ENCODE results near the gene SERPINB12. TPM values are rescaled to one million over a fixed set of nuclear protein-coding genes. Genes with fewer than 3 reads are reported as not detected.

Gene SERPINB12, protein sequence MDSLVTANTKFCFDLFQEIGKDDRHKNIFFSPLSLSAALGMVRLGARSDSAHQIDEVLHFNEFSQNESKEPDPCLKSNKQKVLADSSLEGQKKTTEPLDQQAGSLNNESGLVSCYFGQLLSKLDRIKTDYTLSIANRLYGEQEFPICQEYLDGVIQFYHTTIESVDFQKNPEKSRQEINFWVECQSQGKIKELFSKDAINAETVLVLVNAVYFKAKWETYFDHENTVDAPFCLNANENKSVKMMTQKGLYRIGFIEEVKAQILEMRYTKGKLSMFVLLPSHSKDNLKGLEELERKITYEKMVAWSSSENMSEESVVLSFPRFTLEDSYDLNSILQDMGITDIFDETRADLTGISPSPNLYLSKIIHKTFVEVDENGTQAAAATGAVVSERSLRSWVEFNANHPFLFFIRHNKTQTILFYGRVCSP
- not detected for total RNA-seq

DNA sequence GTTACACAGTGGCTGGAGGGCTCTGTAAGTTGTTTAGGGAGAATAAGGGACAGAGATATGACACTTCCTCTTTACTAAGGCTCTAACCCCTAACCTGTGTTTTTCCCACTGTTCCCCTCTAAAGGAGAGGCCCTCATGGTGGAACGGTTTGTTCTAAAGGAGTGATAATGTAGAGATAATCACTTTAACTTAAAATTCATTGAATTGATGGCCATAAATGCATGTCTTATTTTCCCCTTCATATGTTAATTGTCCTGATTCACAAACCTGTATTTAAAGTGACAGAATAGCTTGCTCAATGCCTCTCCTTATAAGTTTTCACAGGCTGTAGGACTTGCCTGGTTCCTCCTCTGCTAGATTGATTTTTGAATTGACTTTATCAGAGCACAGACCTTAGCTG lies at the start of gene SERPINB12:
SERPINB12 (plus strand) TSS at position 301 of the 400 bp plus-strand sequence. CDS start 13,791 bp downstream, outside the sequence.
- no peak for DNase-seq (ENCODE audit: low spot score)

DNA sequence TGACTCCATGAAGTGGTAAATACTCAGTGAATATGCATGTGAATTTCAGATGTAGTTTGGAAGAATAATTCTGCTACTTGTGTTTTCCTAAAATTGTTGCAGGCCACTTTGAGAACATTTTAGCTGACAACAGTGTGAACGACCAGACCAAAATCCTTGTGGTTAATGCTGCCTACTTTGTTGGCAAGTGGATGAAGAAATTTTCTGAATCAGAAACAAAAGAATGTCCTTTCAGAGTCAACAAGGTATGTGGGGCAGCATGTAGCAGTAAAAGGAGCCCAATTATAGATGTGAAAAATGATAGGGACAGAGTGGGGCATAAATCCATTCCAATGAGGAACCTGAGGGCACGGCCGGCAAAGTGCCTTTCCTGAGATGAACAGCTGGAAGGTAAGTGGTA lies 49.3 kb upstream of the SERPINB12 start:
- DNase-seq (ENCODE audit: low spot score), result no peak

DNA sequence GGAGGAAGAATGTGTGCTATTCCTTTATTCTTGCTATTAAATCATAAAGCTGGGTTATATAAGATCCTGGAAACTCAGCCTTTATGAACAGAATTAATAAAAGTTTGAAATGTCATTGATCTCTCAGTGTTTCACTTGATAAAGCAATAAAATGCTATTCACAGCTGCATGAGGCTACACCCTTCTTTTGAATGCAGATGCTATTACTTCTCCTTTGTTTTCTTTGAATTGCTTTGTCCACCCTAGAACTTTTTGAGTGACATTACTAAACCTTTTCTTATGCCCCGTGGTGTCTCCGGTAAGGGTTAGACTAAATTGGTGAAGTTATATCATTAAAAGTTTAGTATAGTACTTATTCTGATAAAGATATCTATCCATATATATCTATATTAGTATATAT lies 46.5 kb upstream of the SERPINB12 start:
- no peak for DNase-seq (ENCODE audit: low spot score)

DNA sequence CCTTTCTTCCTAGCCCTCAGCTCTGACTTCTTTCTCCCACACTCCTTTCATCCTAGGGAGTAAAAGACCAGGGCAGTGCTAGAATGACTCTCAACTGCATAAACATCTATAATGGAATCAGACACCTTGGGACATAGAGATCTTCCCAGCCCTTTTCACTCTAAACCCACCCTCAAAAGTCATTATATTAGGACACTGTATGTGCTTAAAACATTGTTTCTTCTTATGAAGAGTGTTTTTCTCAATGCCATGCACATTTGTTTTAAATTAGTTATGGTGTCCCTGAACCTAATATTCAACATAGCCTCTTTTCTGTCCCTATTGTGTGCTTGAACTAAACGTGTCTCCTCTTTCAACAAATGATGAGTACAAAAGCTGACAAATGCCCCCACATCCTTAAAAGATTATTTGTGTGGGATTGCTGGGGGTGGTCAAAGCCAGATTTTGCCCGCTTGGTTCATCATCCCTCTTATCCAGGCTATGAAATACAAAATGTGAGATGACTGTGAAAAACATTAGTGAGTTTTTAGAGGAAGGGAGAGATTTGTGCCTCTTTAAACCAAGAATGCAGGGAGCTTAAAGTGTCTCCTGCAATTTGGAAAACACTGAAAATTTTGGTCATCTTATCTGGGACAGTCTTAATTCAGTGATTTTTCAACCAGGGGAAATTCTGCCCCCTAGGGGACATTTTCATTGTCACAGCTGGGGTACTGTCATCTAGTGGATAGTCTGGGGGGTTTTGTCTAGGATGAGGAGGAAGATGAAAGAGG lies 36.4 kb upstream of the SERPINB12 start:
- DNase-seq (ENCODE audit: low spot score), result no peak

DNA sequence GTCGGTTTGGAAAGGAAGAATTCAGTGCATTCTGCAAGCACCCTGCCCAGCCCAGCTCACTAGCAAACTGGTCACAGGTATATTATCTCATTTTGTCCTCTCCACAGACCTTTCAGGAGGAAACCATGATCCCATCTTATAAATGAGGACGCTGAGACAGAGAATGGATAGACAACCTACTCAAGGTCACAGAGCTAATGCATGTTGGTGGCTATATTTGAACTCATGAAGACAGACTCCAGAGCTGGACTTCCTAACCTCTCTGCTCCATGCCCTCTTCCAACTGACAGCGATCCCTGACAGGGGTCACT lies 35.9 kb upstream of the SERPINB12 start:
- DNase-seq (ENCODE audit: low spot score), result no peak

DNA sequence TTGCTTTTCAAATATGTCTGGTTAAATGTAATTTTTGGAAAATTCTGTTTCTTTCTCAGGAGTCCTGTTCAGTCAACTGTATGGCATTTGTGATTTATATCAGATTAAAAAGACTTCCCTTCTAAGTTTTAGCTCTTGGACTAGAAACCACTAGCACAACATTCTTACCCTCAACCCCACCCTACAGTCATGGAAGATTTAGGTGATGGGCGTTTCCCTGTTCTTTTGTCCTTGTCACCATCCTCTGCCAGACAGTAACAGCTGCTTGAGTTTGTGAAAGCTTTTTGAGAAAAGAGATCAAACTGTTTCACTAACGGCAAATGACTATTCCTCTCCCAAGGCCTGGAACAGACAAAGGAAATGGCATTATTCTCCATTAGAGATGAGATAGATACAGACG lies 33.6 kb upstream of the SERPINB12 start:
- DNase-seq (ENCODE audit: low spot score), result no peak

DNA sequence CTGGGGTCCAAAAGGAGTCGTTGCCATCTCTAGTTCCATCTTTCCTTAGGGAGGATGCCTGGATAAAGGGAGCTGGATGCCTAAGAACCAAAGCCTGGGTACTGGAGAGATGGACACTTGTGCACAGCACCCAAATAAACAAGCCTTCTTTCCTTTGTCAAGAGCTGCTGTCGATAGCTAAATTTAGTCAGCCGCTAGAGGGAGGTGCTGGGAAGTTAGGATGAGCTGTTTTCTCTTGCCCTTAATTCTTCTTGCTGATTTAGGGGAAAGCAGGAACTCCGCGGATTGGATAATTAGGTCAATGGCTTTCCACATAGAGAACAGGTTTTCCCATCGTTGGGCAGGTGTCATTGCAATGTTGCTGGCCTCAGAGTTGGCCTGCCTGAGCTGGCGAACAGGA lies 30.9 kb upstream of the SERPINB12 start:
- DNase-seq (ENCODE audit: low spot score), result peak; percentile 13

DNA sequence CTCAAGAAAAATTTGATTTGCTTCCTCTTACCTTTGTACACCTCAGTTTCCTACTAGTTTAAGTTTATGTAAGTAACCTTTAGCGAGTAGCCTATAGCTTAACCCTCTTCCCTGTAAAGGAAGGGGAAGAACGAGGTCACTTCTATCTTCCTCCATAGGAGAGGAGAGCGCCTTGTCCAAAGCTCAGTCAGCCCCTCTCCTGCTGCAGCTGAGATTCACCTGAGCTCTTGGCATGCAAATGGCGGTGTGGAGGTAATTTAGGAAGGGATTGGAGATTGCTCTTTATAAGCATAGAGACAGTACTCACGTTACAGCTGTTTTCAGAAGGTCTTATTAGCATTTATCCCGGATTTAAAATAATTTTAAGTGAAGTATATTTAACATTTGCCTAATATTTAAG lies 27.8 kb upstream of the SERPINB12 start:
- DNase-seq (ENCODE audit: low spot score), result no peak

DNA sequence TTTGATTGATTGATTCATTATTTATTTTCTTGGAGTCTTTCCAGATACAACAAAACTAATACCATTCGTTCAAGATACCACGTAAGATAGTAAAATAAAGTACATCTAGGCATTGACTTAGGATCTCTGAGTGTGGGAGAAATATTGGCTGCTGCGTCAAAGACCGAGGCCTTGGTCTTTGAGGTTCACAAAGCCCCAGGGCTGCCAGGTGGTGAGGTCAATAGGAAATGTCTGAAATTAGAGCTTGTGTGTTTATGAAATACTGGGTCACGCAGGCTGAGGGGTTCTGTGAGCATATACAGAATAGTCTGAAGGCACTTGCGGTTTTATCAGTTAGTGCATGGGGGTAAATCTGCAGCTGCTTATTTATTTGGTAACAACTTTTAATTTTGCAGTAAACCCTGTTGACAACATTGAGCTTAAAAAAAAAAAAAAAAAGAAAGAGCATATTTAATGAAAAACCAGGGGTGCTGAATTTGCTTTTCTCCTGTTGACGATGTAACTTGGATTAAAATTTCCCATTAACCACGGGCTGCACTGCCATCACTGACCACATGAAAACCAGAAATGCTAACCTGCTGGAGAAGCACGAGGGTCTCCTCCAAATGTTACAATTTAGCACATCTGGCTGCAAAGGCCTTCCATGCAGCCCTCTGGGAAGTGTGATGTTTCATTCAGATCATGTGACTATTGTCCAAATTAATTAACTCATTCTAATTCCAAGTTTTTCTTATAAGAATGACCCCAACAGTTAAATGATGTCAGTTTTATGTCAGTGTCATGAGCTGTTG lies 27.1 kb upstream of the SERPINB12 start:
- DNase-seq (ENCODE audit: low spot score), result no peak

DNA sequence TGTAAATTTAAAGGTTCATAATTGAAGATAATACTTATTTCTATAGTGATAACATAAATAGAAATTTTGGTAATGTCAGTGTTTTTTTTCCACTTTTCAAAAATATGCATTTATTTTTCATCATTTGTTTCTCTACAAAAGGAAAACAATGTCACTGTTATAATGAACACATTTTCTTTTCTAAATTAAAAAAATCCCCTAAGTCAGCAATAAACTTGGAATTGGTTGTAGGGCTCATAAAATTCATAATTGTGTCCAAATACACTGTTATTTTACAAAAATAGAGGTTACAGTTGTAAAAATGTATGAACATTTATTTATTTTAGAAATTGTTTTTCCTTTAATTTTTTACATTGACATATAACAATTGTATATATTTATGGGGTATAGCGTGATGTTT lies 26.4 kb upstream of the SERPINB12 start:
- DNase-seq (ENCODE audit: low spot score), result no peak

DNA sequence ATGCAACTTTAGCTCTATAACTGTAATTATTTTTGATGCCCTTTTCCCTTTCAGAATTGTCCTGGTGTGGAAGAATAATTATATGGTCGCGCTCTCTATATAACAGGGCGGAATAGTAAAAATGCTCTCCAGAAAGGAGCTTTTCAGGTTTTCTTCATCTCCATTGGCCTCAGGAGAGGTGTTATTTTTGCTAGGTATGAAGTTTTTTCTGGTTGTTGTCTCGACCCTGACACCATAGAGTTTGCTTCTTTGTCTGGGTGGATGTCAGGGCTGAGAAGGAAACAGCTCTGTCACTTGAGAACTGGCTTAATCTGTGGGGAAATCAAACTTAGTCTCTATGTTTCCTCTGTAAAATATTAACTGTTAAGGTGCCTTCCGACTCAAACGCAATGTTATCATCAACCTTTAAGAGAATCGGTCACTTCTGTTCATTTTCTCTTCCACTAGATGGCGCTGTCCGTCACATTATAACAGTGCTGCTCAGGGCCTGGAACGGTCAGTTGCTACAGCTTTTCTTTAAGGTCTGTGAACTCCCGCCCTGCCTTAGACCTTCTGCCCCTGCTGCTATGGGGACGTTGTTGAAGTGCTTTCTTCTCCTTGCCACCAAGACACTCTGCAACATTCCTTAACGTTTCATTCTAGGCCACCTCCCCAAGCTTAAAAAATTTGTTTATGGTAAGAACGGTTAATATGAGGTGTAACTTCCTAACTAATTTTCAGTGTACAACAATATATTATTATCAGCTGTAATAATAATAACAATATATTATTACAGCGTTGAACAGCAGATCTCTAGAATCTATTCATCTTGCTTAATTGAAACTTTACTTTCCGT lies 23.8 kb upstream of the SERPINB12 start:
- peak; percentile 66 for DNase-seq (ENCODE audit: low spot score)

DNA sequence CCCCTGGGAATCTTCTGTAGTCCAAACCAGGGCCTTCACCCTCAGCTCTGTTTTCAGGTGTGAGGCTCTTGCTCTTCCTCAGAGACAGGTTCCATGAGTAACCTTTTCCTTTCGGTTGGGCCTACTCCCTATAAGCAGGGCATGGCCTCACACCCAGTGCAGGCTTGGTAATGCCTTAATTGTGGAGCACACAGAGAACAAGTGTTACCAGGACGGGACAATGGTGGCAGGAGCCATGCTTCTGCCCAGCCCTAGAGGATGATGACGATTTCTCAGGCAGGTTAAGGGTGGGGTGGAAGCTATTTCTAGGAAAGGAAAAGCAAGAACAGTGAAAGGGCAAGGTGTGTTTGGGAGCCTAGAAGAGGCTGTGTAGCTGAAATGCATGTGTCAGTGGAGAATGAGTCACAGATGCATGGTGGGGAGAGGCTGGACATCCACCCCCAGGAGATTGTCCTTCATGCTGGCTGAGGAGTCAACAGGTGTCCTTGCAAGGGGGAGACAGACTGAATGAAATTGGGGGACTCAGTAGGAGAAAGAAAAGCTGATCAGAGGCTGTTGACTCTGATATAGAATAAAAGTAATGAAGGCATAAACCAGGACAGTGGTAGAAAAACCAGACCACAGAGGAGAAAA lies 22.0 kb upstream of the SERPINB12 start:
- no peak for DNase-seq (ENCODE audit: low spot score)

DNA sequence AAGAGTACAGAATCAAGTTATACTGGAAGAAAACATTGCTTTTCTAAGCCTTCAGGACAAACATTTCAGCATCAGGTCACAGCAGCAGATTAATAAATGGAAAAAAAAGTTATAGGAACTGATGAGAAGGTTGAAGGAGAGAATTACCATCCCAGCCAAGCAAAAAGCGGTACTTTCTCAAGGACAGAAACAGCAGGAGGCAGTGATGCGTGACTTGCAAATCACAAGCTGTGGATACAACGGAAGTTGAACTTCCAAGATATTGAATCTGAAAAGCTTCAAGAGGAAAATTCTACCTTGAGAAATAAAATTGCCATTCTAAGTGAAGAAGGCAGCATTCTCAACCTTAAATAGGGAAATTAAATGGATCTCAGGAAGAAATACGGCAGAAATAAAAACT lies 18.5 kb upstream of the SERPINB12 start:
- no peak for DNase-seq (ENCODE audit: low spot score)

DNA sequence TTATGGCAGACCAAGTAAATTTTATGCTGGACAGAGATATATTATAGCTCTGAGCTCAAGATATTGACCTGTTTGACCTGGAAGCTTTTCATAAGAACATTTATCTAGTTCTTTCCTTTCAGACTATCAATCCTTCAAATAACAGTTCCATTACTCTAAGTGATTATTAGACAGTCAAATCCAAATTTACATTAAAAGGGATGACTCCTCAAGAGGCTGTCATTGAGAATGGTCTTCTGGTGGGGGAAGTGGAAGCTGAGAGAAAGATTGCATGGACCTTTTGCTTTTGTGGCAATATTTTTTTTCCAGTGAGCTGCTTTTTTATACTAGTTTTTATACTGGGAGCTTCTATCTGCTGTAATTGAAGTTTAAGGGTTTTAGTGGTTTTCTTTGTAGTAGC lies 14.9 kb upstream of the SERPINB12 start:
- no peak for DNase-seq (ENCODE audit: low spot score)

DNA sequence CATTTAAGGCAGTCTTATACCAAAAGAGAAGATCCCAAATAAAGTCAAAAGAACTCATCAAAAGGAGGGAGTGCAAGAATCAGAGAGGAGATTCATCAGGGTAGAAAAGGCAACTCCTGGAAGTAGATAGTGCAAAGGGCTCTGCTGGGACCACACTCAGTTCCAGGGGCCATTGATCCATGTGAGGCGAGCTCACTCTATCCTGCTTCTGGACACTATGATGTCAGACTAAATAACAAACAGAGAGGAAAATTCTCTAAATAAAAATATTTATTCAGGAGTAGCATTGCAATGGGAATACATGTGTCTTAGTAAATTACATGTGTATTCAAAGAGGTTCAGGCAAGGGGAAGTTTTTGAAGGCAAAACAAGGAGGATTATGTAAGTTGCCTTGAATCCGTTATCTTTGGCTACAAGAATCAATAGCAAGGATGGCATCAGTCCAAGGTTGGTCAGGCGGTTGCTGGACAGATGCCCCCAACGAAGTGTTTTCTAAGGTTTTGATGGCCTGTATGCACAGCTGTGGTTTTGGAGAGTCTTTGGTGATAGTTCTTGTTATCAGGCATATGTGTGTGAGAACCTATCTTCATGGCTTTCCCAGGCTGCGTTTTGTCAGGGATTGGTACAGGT lies 13.2 kb upstream of the SERPINB12 start:
- no peak for DNase-seq (ENCODE audit: low spot score)

DNA sequence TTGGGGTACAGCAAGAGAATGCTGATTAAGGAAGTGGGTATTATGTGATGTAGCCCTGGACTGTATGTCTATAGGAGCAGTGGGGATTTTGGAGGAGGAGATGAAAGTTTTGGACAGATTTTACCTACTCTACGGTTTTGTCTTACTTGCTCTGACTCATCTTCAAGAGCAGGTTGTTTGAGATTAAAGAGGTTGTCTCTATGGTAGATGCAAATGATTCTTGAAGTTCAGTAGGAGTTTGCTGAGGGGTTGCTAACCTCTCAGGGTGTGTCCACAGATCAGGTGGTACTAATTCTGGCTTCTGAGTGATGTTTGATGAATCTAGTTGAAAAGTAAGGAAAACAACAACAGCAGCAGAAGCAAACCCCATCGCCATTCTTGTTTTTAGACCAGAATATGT lies 9.7 kb upstream of the SERPINB12 start:
- no peak for DNase-seq (ENCODE audit: low spot score)

DNA sequence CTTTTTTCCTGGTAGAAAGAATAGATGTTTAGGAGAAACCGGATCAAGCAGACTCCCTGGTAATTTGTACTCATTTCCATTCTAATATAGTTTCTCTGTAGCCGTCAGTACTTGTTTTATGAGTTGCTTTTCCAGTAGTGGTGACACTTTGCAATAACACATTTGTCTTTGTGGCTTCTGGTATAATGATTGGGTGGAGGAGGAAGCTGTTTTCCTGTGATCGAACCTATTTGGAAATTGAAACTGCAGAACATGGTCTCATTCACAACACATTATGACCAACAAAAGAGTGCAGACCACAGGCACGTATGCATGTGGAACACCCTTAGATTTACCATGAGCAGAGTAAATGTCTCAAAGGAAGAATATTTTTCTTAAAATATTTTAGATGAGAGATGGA lies 7.6 kb upstream of the SERPINB12 start:
- no peak for DNase-seq (ENCODE audit: low spot score)

DNA sequence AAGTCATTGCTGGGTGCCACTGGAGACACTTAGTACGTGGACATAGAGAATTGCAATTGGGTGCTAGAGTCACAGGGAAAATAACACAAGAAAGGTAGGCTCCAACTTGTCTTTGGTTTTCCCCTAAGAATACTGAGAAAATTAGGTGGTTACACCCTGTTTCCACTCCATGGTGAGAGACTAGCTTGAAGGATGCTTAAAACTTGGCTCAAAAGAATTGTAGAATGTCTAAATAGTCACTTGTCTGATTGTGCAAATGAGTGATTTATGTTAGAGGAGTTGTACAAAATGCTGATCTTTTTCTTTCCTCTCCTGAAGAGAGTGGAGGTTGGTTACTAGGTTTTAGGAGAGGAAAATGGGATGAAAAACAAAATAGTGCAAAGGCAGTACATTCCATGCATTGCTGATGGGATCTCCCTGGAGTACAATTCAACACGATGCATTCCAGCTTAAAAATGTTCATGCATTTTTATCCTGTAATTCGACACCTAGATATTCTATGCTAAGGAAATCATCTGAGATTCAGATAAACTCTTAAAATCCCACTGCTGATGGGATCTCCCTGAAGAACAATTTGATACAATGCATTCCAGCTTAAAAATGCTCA lies 2.2 kb upstream of the SERPINB12 start:
- DNase-seq (ENCODE audit: low spot score), result no peak

DNA sequence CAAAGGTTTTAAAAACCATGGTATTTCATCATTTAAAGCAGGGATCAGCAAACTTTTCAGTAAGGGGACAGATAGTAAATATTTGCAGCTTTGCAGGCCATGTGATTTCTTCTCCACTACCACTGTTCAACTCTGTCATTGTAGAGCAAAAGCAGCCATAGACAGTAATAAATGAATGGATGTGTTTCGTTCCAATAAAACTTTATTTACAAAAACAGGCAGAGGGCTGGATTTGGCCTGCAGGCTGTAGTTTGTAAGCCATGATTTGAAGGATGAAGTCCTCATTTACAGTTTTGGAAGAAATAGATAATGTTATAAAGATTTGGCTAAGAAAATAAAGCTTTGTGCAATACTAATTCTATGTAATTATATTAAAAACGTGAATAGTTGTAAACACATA lies 1.8 kb downstream of the SERPINB12 start:
- no peak for DNase-seq (ENCODE audit: low spot score)

DNA sequence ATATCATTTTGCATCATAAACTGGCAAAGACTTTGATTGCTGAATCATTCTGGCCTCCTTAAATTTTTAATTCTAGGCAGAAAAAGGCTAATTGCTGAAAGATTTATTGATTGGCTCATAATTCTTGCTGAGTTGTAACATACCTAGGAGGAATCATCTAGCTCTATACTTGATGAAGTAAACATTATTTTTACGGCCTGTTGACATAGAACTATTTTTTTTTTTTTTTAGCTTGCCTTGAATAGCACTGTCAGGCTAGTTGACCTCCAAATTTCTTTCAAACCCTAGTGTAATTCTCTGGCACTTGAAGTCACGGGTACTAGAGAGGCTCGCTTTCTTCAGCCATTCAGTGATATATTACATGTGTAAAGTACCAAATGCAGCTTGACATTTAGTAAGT lies 2.8 kb downstream of the SERPINB12 start:
- no peak for DNase-seq (ENCODE audit: low spot score)

Data from mucosa of gallbladder (tissue), 1 donor.